GM23338 (cell line): Measurements from ENCODE around the gene ALAD. TPM values are rescaled to one million over a fixed set of nuclear protein-coding genes. Genes with fewer than 3 reads are reported as not detected.
A peak's percentile ranks its signal among the peaks of the same experiment; 100 is the strongest.

ENCODE experiments used
- ATAC-seq: fragments of 200-7000 bp; cut with Tn5 transposase; 3 replicates; pipeline ENCODE4 v1.9.1; 2020
- DNase-seq: peaks from one replicate; pipeline ENCODE4 v3.0.0-alpha.2; 2015; ENCODE audit warnings: low spot score
- H2AFZ ChIP-seq: fragments of 200-600 bp; sonication (generic); 2 replicates; pipeline ENCODE4 v1.8.0; 2016; ENCODE audit warnings: antibody characterized with exemption, mild to moderate bottlenecking, moderate library complexity
- H3F3A ChIP-seq: fragments of 200-600 bp; sonication (generic); replicated peaks from 2 replicates; pipeline ENCODE4 v1.8.0; 2017; ENCODE audit warnings: antibody characterized with exemption, mixed run types, low read depth
- H3K27ac ChIP-seq: fragments of 200-600 bp; sonication (generic); 2 replicates; pipeline ENCODE4 v1.6.1; 2016; ENCODE audit warnings: low read depth
- H3K27me3 ChIP-seq: fragments of 200-600 bp; sonication (generic); 2 replicates; pipeline ENCODE4 v1.8.0; 2016; ENCODE audit warnings: mild to moderate bottlenecking, mixed run types, moderate library complexity; ENCODE audit not compliant: insufficient read depth
- H3K36me3 ChIP-seq: fragments of 200-600 bp; sonication (generic); 2 replicates; pipeline ENCODE4 v1.8.0; 2016; ENCODE audit warnings: mild to moderate bottlenecking; ENCODE audit not compliant: insufficient read depth
- H3K4me1 ChIP-seq: fragments of 200-600 bp; sonication (generic); 2 replicates; pipeline ENCODE4 v1.8.0; 2016; ENCODE audit warnings: mild to moderate bottlenecking, moderate library complexity; ENCODE audit not compliant: insufficient read depth
- H3K4me2 ChIP-seq: fragments of 200-600 bp; sonication (generic); 2 replicates; pipeline ENCODE4 v1.7.1; 2017; ENCODE audit warnings: mixed run types
- H3K4me3 ChIP-seq: fragments of 200-600 bp; sonication (generic); 2 replicates; pipeline ENCODE4 v1.6.1; 2016; ENCODE audit warnings: mixed run types
- H3K79me2 ChIP-seq: fragments of 200-600 bp; sonication (generic); replicated peaks from 2 replicates; pipeline ENCODE4 v1.8.0; 2017; ENCODE audit warnings: mild to moderate bottlenecking; ENCODE audit not compliant: insufficient read depth
- H3K9me2 ChIP-seq: fragments of 200-600 bp; sonication (generic); 2 replicates; pipeline ENCODE4 v1.8.0; 2017; ENCODE audit not compliant: insufficient read depth
- H4K20me1 ChIP-seq: fragments of 200-600 bp; sonication (generic); replicated peaks from 2 replicates; pipeline ENCODE4 v1.8.0; 2017; ENCODE audit warnings: mild to moderate bottlenecking; ENCODE audit not compliant: insufficient read depth
- H3K27ac Mint-ChIP-seq: 2 replicates; pipeline ENCODE4 v1.8.0; 2020; ENCODE audit warnings: inconsistent platforms, mild to moderate bottlenecking, moderate library complexity, mixed read lengths
- H3K27me3 Mint-ChIP-seq: 3 replicates; pipeline ENCODE4 v1.8.0; 2022; ENCODE audit warnings: low read depth, mild to moderate bottlenecking, moderate library complexity, mixed read lengths, inconsistent platforms; ENCODE audit not compliant: insufficient read depth, poor library complexity
- H3K36me3 Mint-ChIP-seq: 3 replicates; pipeline ENCODE4 v1.8.0; 2021; ENCODE audit warnings: low read depth, mild to moderate bottlenecking, inconsistent platforms, moderate library complexity, mixed read lengths
- H3K4me1 Mint-ChIP-seq: 3 replicates; pipeline ENCODE4 v1.8.0; 2020; ENCODE audit warnings: mild to moderate bottlenecking, inconsistent platforms, mixed read lengths
- H3K4me3 Mint-ChIP-seq: 3 replicates; pipeline ENCODE4 v1.8.0; 2021; ENCODE audit warnings: moderate library complexity, mild to moderate bottlenecking, inconsistent platforms, mixed read lengths
- H3K9me3 Mint-ChIP-seq: 3 replicates; pipeline ENCODE4 v1.8.0; 2020; ENCODE audit warnings: moderate library complexity, mild to moderate bottlenecking, inconsistent platforms, mixed read lengths
- EZH2 ChIP-seq: fragments of 200-600 bp; sonication (generic); IDR thresholded peaks from one replicate; pipeline ENCODE4 v1.8.0; 2017; ENCODE audit warnings: antibody characterized with exemption, mild to moderate bottlenecking, low read depth; ENCODE audit not compliant: unreplicated experiment
- EZH2phosphoT487 ChIP-seq: fragments of 200-600 bp; sonication (generic); IDR thresholded peaks from one replicate; pipeline ENCODE4 v1.8.1; 2018; ENCODE audit warnings: antibody characterized with exemption; ENCODE audit not compliant: unreplicated experiment
- JUNB ChIP-seq: IDR thresholded peaks from one replicate; pipeline ENCODE4 v1.6.1; 2016; ENCODE audit warnings: antibody characterized with exemption; ENCODE audit not compliant: unreplicated experiment
- NANOG ChIP-seq: IDR thresholded peaks from 2 replicates; pipeline ENCODE4 v1.6.1; 2016; ENCODE audit warnings: antibody characterized with exemption, borderline replicate concordance
- POLR2AphosphoS5 ChIP-seq: IDR thresholded peaks from 2 replicates; pipeline ENCODE4 v1.6.1; 2016; ENCODE audit warnings: antibody characterized with exemption, low read depth
- STAT1 ChIP-seq: IDR thresholded peaks from one replicate; pipeline ENCODE4 v1.6.1; 2016; ENCODE audit warnings: antibody characterized with exemption; ENCODE audit not compliant: unreplicated experiment
- ZNF114 ChIP-seq: fragments of 250-450 bp; sonication (Bioruptor Pico); IDR thresholded peaks from 2 replicates; pipeline ENCODE4 v1.5.0; 2020; ENCODE audit warnings: mild to moderate bottlenecking, moderate library complexity
- polyA plus RNA-seq: library from polyadenylated mRNA; unstranded; fragments of >200 nt; fragmentation: Nextera tagmentation; extraction: Ambion mirVana; gene quantifications from 2 replicates; pipeline ENCODE4 v1.2.1, GENCODE V29; 2016
- total RNA-seq: library from RNA; depleted of rRNA; stranded (reverse); fragments of >200 nt; shearing (Covaris generic); gene quantifications from 2 replicates; pipeline ENCODE4 v1.2.3, GENCODE V29; 2014

ALAD gene
- total and polyA plus RNA-seq, 2 experiments from 2014 or later = 7.1 to 10.1 TPM

- peak within 1 kb of the TSS; percentile 98 for H2AFZ ChIP-seq
These were observed 24.2 kb downstream of the ALAD start, which contains the start of gene HDHD3 for GRCh38 chr9:113376634-113377567. HDHD3 (minus strand) TSS chr9:113376986; CDS start chr9:113374354, 2,632 bp downstream.

GRCh38 chr9:113375057-113376023, 25.7 kb downstream of the ALAD start:
- no peak for ATAC-seq
- DNase-seq = no peak
- no peak overlapping the region for H2AFZ ChIP-seq
- H3K9me3 Mint-ChIP-seq = no peaks in the 10 kb centered on the region
- no peaks in the 10 kb centered on the region for H3K27me3 ChIP-seq
- no peaks in the 10 kb centered on the region for H4K20me1 ChIP-seq
- H3K79me2 ChIP-seq = no peaks in the 10 kb centered on the region
- no peaks in the 10 kb centered on the region for H3K4me1 ChIP-seq
- peaks cover 4% of the 10 kb centered on the region for H3K27me3 Mint-ChIP-seq
- H3K4me3 ChIP-seq = peak overlapping the region; percentile 85
- TF ChIP-seq POLR2AphosphoS5 = no peak
- TF ChIP-seq STAT1 = no peak
- no peak for TF ChIP-seq EZH2
- TF ChIP-seq JUNB = no peak
- no peak for TF ChIP-seq ZNF114 (CRISPR knock-in tag)
- TF ChIP-seq EZH2phosphoT487 = no peak
- no peaks in the 10 kb centered on the region for H3F3A ChIP-seq
- peak overlapping the region; percentile 92 for H3K4me3 Mint-ChIP-seq
- H3K27ac ChIP-seq = no peak overlapping the region
- H3K9me2 ChIP-seq = no peaks in the 10 kb centered on the region
- H3K4me2 ChIP-seq = peak overlapping the region; percentile 84; the same call in 1 of the 2 replicates
- H3K36me3 Mint-ChIP-seq = peaks cover 6% of the 10 kb centered on the region; the same call in 1 of the 3 replicates
- peaks cover 9% of the 10 kb centered on the region for H3K4me1 Mint-ChIP-seq
- H3K27ac Mint-ChIP-seq = no peak overlapping the region; the same call in 1 of the 2 replicates
- no peaks in the 10 kb centered on the region for H3K36me3 ChIP-seq

More at GRCh38 chr9:113376634-113377567, 24.2 kb downstream of the ALAD start, which contains the start of gene HDHD3:
- H3K79me2 ChIP-seq = no peaks in the 10 kb centered on the region
- Mint-ChIP-seq H3K27me3 (peaks cover 7% of the 10 kb centered on the region), H3K4me1 (peaks cover 13% of the 10 kb centered on the region), H3K9me3 (no peaks in the 10 kb centered on the region; the same call in 2 of the 3 replicates), H3K27ac (no peak within 1 kb of the TSS), H3K36me3 (peaks cover 6% of the 10 kb centered on the region; the same call in 1 of the 3 replicates), H3K4me3 (peak within 1 kb of the TSS; percentile 92)
- ATAC-seq = peak; percentile 82
- no peaks in the 10 kb centered on the region; the same call in 1 of the 2 replicates for H3K4me1 ChIP-seq
- H4K20me1 ChIP-seq = no peaks in the 10 kb centered on the region
- H3K27ac ChIP-seq = peak within 1 kb of the TSS; percentile 94
- H3F3A ChIP-seq = no peaks in the 10 kb centered on the region
- no peaks in the 10 kb centered on the region for H3K36me3 ChIP-seq
- no peaks in the 10 kb centered on the region for H3K27me3 ChIP-seq
- peak; percentile 92 for DNase-seq
- H3K9me2 ChIP-seq = no peaks in the 10 kb centered on the region
- peak within 1 kb of the TSS; percentile 87 for H3K4me2 ChIP-seq
- TF ChIP-seq NANOG = no peak
- TF ChIP-seq POLR2AphosphoS5 = peak; percentile 88
- peak within 1 kb of the TSS; percentile 85 for H3K4me3 ChIP-seq
